SKM-1 treated with dmso at 0.1 percent for 144 hours (cell line): Measurements from ENCODE around the gene TLE5.
"Not testable (repeated sequence)": the region's sequence is repeated elsewhere in the genome, so short reads cannot be mapped to it uniquely, and the experiment has no call there.

Experiments
- DNase-seq: peaks from one replicate; lab custom pipeline; 2025; ENCODE audit not compliant: unreplicated experiment; lab: John Stamatoyannopoulos, UW

The TLE5 gene

DNA sequence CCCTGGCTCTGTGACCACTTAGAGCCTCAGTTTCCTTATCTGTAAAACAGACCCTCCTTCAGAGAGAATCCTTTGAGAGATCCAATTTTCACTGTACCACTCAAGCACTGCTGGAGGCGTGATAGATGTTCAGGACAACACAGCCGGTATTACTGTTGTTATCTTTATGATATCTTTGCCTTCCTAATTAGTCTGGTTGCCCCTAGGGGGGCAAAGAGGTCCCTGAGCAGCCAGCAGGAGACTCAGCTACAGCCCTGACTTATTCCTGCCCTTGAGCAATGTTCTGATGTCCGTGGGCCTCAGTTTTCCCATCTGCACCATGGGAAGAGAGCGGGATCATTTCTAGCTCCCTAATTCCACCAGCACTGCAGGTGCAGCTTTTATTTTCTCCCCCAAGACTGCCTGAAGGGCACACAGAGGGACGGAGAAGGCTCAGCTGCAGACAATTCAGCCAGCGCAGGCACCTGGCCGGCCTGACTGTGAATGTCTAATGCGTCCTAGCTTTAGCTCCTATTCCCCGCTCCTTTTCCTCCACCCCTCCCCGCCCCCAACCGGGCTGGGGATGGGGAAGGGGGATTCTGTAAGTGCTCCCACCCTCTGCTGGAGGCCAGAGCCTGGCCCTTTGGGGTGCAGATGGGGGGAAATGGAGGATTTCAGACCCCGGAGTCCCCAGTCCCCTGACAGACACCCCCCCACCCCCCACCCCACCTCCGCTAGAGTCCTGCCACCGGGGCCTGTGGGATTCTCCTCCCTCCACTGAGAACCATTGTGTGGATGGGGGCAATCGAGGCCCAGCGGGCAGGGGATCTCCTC, 16.2 kb downstream of the TLE5 start:
- DNase-seq: no peak

DNA sequence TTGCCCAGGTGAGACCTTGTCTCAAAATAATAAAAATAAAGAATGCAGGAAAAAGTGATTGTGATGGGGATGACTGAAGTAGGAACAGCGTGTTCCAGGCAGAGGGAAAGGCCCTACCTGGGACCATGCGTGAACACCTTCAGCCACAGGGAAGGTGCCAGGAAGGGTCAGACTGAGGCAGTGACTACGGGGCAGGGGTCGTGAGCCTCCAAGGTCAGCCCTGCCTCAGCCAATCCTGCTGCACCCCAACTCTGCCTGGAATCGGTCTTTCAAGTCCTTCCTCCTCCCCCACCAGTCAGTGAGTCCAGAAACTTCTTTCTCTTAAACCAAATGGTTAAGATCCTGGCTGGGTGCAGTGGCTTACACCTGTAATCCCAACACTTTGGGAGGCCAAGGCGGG, 17.1 kb downstream of the TLE5 start:
- DNase-seq: no peak

DNA sequence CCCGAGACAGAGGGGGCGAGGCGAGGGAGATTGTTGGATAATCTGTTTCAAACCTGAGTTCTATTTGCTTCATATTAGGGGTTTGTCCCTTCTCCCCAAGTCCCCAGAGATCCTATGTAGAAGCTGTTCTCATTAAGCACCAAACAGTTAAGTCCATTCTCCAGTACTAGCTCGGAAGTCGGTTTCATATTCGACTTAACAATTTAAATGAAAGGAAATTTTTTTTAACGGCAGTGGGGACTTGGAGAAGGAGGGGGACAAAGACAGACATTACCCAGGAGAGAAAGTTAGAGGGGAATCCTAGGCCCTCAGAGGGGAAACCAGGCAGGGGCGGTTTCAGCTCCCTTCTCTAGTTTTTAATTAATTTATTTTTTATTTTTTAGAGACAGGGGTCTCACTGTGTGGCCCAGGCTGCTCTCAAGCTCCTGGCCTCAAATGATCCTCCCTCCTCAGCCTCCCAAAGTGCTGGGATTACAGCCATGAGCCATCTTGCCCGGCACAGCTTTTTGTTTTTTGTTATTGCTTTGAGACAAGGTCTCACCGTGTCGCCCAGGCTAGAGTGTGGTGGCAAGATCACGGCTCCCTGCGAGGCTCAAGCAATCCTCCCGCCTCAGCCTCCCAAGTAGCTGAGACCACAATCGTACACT, 19.6 kb downstream of the TLE5 start:
- DNase-seq: no peak

DNA sequence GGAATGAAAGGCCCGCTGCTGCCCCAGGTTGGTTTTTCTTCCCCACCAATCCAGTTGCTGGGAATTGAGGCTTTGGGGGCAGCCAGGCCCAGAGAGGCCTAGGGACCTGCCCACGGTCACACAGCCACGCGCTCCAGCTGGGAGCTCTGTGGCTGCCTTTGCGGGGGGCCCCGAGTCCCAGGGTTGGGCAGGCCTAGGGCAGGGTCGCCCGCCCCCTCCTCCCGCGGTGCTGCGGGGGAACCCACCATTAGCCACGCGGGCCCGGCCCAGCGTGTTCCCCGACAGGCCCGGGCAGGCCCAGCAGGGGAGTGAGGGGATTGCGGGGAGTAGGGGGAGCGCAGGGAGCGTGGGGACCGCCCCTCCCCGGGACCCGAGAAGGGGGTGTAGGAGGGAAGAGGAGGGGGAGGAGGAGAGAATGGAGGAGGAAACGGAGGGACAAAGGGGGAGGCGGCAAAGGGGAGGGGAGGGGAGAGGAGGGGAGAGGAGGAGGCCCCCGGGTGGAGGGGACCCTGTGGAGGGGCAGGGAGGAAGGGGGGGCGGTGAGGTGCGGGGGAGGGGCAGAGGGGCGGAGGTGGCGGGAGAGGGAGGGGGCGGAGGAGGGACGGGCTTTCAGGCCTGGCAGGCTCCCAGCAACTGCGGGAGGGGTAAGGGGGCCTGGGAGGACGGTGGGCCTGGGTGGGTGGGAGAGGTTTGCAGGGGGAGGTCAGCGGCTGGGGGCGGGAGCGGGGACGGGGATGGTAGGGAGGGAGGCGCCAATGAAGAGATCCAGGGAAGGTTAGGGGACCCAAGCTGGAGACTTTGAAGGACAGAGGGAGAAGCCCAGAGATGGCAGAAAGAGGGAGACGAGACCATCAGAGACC, 20.3 kb downstream of the TLE5 start:
- no peak for DNase-seq

DNA sequence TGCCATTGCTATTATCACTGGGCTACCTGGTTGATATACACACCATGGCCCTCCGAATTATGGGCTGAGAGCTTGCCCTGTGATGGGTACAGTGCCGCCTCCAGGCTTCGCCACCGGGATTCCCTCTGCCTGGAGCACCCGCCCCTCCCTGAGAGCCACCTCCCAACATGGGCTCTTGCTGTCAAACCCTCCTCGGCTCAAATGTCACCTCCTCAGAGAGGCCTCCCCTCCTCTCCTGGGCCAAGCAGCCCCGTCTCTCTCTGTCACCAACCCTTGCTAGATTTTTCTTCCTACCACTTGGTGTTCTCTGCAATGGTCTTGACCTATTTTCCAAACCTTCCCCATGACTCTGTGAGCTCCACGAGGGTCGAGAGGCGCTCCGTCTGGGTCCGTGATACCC, 21.0 kb downstream of the TLE5 start:
- no peak for DNase-seq

DNA sequence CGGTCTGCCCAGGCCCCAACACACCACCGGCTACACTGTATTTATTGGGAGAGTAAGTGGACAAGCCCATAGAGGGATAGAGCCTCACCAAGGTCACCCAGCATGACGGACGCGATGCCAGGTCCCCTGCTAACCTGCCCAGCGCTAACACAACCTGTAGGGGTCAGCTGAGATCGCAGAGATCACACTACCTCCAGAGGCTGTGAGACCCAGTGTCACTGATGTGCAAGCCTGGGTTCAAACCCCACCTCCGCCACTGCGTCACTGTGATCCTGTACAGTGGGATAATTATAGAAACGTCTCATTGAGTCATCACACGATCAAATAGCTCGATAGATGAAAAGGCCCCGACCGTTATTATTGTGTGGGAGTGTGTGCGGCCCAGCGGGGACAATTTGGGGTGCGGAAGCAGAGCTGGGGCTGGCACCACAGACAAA, 22.6 kb downstream of the TLE5 start:
- DNase-seq: no peak

DNA sequence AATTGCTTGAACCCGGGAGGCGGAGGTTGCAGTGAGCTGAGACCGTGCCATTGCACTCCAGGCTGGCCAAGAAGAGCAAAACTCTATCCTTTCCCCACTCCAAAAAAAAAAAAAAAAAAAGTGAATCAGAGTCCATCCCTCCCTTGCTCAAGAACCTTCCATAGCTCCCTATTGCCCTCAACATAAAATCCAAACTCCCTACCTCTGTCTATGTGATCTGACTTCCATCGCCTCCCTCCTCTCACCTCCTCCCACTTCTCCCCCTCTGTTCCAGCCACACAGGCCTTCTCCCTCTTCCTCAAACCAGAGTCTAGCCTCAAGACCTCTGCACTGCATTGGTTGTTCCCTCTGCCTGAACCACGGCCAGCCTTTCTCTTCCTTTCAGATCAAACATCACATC, 23.2 kb downstream of the TLE5 start:
- DNase-seq: no peak

DNA sequence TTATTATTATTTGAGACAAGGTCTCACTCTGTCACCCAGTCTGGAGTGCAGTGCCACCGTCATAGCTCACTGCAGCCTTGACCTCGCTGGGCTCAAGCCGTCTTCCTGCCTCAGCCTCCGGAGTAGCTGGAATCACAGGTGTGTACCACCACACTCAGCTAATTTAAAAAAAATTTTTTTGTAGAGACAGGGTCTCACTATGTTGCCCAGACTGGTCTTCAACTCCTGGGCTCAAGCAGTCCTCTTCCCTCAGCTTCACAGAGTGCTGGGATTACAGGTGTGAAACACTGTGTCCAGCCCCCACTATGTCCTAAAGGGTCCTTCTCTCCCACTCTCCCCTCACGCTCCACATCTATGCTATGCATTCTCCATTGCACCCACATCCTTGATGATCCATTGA, 24.1 kb downstream of the TLE5 start:
- DNase-seq: no peak

DNA sequence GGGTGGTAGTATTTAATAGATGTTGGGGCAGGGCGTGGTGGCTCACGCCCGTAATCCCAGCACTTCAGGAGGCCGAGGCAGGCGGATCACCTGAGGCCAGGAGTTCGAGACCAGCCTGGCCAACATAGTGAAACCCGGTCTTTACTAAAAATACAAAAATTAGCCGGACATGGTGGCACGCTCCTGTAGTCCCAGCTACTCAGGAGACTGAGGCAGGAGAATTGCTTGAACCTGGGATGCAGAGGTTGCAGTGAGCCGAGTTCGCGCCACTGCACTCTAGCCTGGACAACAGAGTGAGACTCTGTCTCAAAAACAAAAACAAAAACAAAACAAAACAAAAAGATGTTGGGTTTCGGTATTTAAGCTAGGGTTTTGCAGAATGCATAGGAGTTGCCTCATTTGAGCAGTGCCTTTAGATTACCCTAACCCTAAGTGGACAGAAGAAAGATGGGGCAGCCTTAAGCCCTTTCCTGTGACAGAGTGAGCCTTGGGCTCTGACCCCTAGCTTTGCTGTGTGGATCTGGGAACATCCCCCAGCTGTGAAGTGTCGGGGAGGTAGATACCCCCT, 25.2 kb downstream of the TLE5 start:
- DNase-seq: not testable (repeated sequence)

DNA sequence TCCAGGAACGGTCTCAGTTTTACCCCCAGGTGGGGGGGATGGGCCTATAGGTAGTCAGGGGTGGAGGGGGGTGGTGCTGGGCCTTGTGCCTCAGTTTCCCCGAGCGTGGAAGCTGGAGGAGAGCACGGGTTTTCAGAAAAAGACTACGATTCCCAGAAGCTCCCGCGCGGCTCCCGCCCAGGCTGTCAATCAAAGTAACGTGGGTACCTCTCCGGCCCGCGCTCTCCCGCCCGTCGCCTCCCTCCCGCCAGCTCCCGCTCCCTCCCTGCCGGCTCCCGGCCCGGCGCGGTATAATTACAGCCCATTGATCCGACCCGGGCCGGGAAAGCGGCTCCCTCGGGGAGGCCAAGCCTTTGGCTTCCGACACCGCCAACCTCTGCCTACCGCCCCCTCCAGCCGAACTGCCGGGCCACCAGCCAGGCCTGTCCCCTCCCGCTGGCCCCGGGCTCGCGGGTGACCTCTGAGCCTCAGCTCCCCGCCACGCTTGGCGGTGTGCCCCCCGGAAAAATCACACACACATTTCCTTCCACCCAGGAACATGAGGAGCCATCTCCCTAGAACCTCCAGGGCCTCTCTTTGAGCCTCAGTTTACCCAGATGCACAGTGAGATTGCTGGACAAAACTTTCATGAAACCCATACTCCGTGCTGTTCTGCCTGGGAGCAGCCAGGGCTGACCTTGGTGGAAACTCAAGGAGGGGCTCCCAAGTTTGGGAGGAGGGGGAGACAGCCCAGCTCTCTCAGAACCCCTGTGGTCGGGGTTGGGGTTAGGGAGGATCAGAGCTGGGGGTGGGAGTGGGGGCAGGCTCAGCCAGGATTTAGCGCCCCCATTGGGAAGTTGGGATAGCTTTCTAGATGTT, 25.9 kb downstream of the TLE5 start:
- peak; percentile 87 for DNase-seq

DNA sequence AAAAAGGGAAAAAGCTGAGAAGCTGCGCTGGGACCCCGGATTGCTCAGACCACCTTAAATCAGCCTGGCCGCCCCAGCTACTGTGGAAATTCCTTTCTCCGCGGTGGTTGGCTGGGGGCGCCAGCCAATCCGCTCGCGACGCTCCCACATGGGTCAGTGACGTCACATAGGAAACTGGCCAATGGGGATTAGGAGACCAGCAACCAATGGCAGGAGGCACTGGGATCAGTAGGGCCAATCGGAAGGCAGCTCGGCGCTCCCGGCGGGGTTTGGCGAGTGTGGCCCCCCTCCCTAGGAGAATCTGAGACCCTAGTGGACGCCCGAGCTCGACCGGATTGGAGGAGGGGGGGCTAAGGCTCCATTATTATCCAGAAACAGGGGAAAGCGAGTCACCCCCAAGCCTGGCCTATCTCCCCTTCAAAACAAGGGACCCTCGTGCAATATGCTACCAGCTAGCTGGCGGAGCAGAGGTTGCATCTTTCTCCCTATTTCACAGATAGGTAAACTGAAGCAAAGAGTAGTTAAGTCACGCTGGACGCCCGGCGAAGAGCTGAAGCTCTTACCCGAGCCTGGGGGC, 26.7 kb downstream of the TLE5 start:
- DNase-seq: peak; percentile 98

DNA sequence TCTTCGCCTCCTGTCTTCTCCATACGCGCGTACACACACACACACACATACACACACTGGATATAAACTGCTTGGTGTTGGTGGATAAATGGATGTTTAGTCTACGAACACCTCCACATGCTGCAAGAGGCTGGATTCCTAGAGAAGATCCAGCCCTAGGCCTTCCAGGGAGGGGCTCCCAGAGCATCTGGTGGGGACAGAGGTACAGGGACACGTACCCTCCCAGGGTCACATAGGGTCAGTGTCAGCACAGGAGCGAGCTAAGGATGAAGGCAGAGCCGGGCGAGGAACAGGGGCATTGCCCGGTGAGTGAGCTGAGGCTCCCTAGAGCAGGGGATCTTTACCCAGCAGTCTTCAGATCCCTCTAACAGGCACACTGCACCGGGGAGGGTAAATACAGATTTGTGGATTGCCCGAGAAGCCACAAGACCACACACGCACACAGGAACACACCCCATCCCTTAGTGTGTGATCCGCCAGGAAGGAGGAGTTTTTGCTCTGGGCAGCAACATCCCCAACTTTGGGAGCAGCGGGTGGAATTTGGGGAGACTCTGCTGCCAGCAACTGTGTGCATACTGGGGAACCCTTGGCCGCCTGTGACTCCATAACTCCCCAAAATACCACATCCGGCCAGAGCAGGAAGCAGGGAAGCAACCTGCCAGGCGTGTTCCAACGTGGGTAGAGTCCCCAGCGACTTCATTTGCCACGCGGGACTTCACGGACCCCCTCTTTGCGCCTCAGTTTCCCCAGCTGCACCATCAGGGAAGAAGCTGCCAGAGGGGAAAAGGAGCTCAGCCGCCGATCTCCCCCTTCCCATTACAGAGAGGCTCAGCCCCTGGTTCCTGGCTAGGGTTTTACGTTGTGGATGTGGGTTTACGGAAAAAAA, 27.4 kb downstream of the TLE5 start:
- no peak for DNase-seq

DNA sequence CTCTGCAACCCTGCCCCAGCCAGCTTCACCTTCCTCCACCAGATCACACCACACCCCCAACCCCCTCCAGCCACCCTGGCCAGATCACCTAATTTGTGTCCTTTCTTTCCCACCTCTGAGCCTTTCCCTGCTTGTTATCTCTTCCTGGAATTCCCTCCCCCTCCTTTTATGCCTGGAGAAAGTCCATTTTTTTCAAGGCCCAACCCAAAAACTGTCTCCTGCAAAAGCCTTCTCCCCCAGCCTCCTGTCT, 28.0 kb downstream of the TLE5 start:
- DNase-seq: no peak

DNA sequence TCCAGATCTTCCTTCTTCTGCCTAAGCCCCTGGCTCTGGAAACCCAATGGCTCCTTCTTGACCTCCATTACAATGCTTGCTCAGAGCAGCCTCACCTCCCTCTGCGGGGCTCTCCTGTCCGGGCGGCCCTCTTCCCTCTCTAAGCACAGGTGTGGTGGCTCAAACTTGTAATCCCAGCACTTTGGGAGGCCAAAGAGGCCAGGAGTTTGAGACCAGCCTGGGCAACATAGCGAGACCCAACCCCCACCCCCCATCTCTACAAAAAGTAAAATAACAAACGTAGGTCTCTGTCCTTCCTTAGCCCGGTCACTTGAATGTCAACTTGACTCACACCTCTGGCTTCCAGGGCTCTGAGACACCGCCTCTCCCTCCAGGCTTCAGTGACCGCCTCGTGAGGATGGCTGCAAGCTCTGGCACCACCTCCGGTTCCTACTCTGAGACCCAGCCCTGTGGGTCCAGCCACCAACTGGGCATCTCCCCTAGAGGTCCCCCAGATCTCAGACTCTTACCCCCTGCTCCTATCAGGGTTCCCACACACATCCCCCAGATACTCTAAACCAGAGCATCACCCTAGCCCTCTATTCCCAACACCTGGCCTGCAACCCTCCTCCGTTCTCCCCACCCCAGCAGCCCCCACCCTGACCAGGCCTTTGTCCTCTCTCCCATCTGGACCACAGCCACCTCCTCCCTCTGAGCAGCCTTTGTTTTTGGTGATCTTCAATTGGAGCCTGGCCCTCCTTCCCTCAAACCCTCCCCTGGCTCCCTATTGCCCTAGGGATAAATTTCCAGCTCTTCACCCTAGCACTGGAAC, 28.5 kb downstream of the TLE5 start:
- DNase-seq: no peak

DNA sequence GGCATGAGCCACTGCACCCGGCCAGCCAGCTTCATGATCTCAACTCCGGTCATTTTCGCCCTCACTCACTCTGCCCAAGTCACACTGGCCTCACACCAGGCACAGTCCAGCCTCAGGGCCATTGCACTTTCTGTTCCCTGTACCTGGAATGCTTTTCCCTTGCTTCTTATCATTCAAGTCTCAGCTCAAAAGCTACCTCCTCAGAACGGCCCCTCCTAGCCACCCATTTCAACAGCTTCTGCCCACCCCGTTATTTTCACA, 30.8 kb downstream of the TLE5 start:
- DNase-seq: no peak

DNA sequence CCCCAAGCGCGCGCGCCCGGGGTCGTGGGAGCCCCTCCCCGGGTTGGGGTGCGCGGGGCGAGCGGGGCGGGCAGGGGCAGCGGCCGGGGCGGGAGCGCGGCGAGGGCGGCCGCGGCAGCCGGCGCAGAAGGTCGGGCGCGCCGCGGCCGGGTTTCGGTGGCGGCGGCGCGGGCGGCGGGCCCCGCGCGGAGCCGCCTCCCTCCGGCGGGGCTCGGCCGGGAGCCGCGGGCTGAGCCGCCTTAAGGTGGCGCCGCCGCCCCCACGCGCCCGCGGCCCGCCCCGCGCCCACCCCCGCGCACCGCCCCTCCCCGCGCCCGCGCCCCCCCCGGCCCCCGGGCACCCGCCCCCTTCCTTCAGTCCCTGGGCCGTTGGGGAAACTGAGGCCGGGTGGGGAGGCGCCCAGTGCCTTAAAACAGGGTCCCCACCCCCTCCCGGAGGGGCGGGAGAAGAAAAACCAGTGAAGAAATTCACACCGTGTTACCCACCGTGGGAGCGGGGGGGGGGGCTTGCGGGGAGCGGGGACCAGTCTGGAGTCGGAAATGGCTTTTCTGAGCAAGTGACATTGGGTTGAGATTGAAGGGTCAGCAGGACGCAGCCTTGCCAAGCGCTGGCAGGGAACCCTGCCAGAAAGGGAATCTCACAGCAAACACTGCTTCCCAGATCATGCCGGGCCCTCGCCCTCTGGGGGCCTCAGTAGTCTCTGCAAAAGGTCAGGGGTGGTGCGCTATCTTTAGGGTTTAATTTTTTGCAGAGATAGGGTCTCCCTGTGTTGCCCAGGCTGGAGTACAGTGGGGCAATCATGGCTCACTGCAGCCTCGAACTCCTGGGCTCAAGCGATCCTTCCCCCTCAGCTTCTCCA, 33.0 kb downstream of the TLE5 start, which contains the start of gene TLE2:
Gene TLE2 (minus strand): TSS at position 216 of the 859 bp plus-strand sequence. CDS start 376 bp downstream, outside the sequence.
- DNase-seq: no peak

DNA sequence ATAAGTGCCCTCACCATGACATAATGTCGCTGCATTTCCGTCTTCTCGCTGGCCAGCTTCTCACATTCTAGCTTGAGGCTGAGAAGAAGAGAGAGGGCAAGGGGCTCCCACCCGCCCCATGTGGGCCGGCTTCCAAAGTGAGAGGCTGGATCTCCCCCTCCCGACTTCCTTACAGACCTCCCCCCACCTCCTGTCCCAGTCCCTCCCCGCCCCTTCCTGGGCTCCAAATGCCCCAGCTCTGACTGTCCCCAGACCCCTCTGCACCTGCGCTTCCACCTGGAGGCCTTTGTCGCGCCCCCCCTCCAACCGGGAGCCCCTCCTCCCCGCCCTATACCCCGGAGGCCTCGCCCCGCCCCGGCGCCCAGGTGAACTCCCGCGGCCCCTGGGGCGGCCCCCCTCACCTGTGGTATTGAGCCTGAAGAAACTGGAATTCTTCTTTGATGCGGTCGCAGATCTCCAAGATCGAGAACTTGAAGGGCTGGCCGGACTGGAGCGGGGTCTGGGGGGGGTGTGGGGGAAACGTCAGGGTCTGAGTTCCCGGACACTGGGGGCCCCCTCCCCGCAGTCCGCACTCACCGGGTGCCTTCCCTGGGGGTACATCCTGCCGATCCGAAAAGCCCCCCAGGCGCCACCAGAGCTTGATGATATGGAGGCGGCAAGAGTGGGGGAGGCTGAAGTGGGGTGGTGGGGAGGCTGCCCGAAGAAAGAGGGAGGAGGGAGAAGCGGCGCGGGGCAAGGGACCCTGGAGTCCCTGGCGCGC, 33.8 kb downstream of the TLE5 start:
- DNase-seq: no peak
